ENCODE data around the gene RPS29.

RPS29 gene

DNA sequence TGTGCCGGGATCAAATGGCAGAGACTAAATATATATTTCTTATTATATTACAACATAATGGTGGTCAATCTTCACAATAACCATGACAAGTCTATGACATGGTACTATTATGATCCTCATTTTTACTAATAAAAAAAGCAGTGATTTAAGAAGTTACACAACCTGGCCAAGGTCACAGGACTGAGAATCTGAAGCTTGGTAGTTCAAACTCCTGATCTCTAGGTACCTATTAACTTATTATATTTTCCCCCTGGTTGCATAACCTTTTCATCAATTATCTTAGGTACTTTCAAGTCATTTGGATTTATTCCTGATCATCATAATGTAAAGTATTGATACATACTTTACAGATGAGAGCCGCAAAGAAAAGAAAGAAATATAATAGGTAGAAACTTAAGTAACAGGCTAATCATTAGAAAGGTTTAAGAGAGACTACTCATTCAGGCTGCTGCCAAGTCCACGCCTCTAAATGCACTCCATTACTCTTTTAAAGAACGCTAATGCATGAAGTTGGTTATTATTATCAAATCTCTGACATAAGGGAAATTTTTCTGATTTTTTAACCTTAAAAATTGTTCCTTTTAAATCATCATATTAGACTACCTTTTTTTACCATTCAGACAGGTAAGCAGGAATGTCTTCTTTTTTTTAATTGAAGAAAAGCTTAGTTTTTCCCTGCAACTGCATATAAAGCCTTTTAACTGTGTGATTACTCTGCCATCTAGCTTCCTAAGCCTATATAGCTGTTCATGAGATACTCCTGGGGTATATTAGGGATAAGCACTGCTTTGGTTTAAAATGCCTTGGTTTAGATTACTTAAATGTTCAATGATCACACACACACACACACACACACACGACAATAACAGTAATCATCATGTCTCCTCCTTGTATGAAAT lies 35.6 kb downstream of the RPS29 start:
- no peak for DNase-seq (ENCODE audit: low spot score)

DNA sequence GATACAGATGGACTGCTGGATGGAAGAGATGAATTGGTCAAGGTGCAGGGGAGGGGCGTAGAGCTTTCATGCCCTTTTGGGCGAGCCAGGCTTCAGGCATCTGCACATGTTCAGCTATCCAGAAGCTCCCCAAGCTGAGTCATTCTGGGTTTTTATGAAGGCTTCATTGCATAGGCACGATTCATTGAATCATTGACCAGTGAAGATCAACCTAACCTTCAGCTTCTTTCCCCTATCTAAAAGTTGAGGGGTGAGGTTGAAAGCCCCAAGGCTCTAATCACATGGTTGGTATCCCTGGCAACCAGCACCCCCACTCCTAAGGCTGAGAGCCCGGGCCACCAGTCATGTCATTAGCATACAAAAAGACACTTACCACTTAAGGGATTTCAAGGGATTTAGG lies 36.3 kb downstream of the RPS29 start:
- no peak for DNase-seq (ENCODE audit: low spot score)

DNA sequence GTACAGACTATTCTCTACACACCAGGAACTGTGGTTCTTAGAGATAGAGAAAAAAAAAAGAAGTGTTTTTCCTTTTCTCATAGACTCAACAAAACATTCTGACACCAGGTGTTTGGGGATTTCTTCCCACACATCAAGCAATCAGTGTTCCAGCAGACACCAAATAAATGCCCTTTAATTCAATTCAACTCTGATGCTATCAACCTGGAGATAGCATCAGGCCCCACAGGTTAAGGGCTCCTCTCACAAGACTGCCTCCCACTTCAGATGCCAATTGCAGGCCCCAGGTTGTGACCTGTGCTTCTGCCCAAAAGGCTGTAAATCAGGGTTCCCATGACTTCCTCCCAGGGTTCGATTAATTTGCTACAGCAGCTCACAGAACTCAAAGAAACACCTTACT lies 36.7 kb downstream of the RPS29 start:
- no peak for DNase-seq (ENCODE audit: low spot score)

DNA sequence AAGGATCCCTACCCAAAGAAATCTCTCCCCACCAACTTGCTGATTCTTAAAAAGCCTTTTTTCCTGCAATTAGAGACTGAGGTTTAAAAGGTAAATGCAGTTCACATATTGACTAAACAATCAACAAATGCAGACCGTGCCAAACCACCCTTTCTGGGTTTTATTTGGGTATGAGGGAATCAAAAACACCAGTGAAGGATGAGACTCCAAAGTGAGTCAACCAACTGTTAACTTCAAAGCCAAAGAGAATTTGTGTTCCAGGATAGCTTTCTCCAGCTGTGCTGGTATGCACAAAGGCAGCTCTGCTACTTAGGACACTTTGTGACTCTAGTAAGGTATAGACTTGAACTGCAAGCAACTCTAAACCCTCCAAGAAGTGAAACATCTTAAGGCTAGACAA lies 39.4 kb downstream of the RPS29 start:
- DNase-seq (ENCODE audit: low spot score): no peak

DNA sequence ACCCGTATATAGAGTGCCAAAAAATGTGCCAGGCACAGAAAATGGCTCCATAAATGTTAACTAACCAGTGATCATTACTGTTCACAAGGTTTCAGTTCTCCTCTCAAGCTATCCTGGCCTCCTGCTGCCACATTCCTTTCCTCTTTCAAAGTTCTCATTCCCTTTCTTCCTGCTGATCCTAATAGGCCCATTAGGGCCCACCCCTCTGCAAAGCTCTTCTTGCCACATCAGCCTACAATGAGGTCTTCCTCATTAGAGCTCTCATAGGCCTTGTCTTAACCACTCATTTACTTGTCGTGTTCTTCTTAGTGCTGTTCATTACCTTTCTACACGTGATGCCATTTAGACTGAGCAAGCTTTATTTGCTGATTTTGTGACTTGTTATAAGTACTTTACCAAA lies 40.5 kb downstream of the RPS29 start:
- no peak for DNase-seq (ENCODE audit: low spot score)

DNA sequence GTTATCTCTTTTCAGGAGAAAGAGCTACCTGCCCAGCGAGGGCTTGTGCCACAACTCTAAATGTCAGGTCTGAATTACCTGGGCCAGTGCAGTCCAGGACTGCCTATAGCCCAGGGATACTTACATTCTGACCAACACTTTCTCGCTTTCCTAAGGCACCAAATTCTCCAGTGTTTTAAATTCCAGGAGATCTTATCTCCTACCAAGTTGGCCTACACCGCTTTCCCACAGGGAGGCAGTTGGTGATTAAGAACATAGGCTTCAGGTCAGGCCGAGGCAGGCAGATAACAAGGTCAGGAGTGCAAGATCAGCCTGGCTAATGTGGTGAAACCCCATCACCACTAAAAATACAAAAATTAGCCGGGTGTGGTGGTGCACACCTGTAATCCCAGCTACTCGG lies 41.1 kb downstream of the RPS29 start:
- no peak for DNase-seq (ENCODE audit: low spot score)

DNA sequence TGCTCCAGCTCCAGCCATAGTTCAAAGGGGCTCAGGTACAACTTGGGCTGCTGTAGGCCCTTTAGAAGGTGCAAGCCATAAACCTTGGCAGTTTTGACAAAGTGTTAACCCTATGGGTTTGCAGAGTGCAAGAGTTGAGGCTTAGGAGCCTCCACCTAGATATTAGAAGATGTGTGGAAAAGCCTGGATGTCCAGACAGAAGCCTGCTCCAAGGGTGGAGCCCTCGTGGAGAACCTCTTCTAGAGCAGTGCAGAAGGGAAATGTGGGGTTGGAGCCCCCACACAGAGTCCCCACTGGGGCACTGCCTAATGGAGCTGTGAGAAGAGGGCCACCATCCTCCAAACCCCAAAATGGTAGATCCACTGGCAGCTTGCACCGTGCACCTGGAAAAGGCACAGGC lies 45.1 kb downstream of the RPS29 start:
- DNase-seq (ENCODE audit: low spot score): no peak

DNA sequence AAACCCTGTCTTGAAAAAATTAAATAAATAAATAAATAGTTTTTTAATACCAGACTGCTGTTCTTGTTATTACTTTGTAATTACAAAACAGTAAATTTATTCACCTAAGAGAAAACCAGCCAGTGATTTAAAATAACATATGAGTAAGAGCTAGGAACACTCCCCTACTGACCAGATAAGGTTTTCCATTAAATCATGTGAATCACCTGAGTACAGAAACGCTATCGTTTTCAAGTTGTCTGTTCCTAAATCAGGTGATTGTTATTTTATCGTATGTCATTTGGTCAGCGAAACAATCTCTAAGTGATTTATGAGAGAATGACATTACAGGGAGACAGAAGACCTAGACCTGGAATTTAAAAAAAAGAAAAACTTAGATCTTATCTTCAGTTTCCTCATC lies 47.3 kb downstream of the RPS29 start:
- no peak for DNase-seq (ENCODE audit: low spot score)

All from germinal center (tissue), 1 donor.